WTC11 (cell line): Measurements from ENCODE around the gene TPM2. TPM values are rescaled to one million over a fixed set of nuclear protein-coding genes. Genes with fewer than 3 reads are reported as not detected.

Experiments used
- ATAC-seq: fragments of 200-7000 bp; cut with Tn5 transposase; 2 replicates; pipeline ENCODE4 v1.10.0; 2021; ENCODE audit warnings: mild to moderate bottlenecking, moderate library complexity
- CTCF ChIA-PET: fragments of 300-600 bp; sonication (Branson Sonifier 250); formaldehyde crosslinking; loops from one replicate; lab custom pipeline; 2021; ENCODE audit warnings: antibody characterized with exemption; lab: Charles Lee
- POLR2A ChIA-PET: fragments of 350-600 bp; sonication (Branson Sonifier 250); formaldehyde crosslinking; loops from one replicate; lab custom pipeline; 2021; ENCODE audit warnings: antibody characterized with exemption; lab: Charles Lee
- DNase-seq: peaks from one replicate; pipeline ENCODE4 v3.0.0; 2021; ENCODE audit warnings: low spot score
- H3K27ac Mint-ChIP-seq: 2 replicates; pipeline ENCODE4 v1.8.0; 2021; ENCODE audit warnings: mixed read lengths
- H3K27me3 Mint-ChIP-seq: 2 replicates; pipeline ENCODE4 v1.8.0; 2021; ENCODE audit warnings: low read depth, mild to moderate bottlenecking, moderate library complexity, mixed read lengths
- H3K36me3 Mint-ChIP-seq: 2 replicates; pipeline ENCODE4 v1.8.0; 2021; ENCODE audit warnings: mixed read lengths
- H3K4me1 Mint-ChIP-seq: 2 replicates; pipeline ENCODE4 v1.8.0; 2022; ENCODE audit warnings: mixed read lengths
- H3K4me3 Mint-ChIP-seq: 2 replicates; pipeline ENCODE4 v1.8.0; 2021; ENCODE audit warnings: mild to moderate bottlenecking, moderate library complexity, mixed read lengths
- H3K9me3 Mint-ChIP-seq: 2 replicates; pipeline ENCODE4 v1.8.0; 2021; ENCODE audit warnings: mixed read lengths
- FOXK1 ChIP-seq: sonication (generic); formaldehyde crosslinking; IDR thresholded peaks from 2 replicates; pipeline ENCODE4 v1.8.0; 2022; ENCODE audit warnings: mild to moderate bottlenecking, moderate library complexity, missing genetic modification reagents
- GTF2I ChIP-seq: fragments of 250-450 bp; sonication (Bioruptor Pico); conservative IDR thresholded peaks from 2 replicates; pipeline ENCODE4 v1.4.0; 2021; ENCODE audit warnings: mild to moderate bottlenecking
- KAT7 ChIP-seq: sonication (generic); formaldehyde crosslinking; IDR thresholded peaks from 2 replicates; pipeline ENCODE4 v1.8.1; 2023; ENCODE audit warnings: missing genetic modification reagents, mild to moderate bottlenecking, borderline replicate concordance
- NFE2L1 ChIP-seq: sonication (generic); formaldehyde crosslinking; IDR thresholded peaks from 2 replicates; pipeline ENCODE4 v1.8.1; 2023; ENCODE audit warnings: missing genetic modification reagents
- NFYB ChIP-seq: sonication (generic); formaldehyde crosslinking; conservative IDR thresholded peaks from 2 replicates; pipeline ENCODE4 v1.8.0; 2022; ENCODE audit warnings: low read depth, missing genetic modification reagents
- OVOL2 ChIP-seq: fragments of 250-450 bp; sonication (Bioruptor Pico); IDR thresholded peaks from 2 replicates; pipeline ENCODE4 v1.9.0; 2021; ENCODE audit warnings: mild to moderate bottlenecking, borderline replicate concordance
- RORB ChIP-seq: fragments of 250-450 bp; sonication (Bioruptor Pico); IDR thresholded peaks from 2 replicates; pipeline ENCODE4 v1.9.0; 2021; ENCODE audit warnings: mild to moderate bottlenecking
- SP1 ChIP-seq: sonication (generic); formaldehyde crosslinking; conservative IDR thresholded peaks from 2 replicates; pipeline ENCODE4 v1.8.1; 2022; ENCODE audit warnings: missing genetic modification reagents
- TEAD1 ChIP-seq: sonication (generic); formaldehyde crosslinking; IDR thresholded peaks from 2 replicates; pipeline ENCODE4 v1.8.0; 2022; ENCODE audit warnings: mild to moderate bottlenecking, missing genetic modification reagents
- ZNF219 ChIP-seq: sonication (generic); formaldehyde crosslinking; IDR thresholded peaks from 2 replicates; pipeline ENCODE4 v1.8.0; 2023; ENCODE audit warnings: missing genetic modification reagents, mild to moderate bottlenecking, borderline replicate concordance
- ZNF263 ChIP-seq: sonication (generic); formaldehyde crosslinking; IDR thresholded peaks from 2 replicates; pipeline ENCODE4 v1.8.1; 2022; ENCODE audit warnings: low read depth, mild to moderate bottlenecking, moderate library complexity, missing genetic modification reagents
- ZNF671 ChIP-seq: fragments of 250-450 bp; sonication (Bioruptor Pico); IDR thresholded peaks from 2 replicates; pipeline ENCODE4 v1.8.0; 2021; ENCODE audit warnings: mild to moderate bottlenecking
- total RNA-seq: library from RNA; stranded (reverse); gene quantifications from 3 replicates; pipeline ENCODE4 v1.2.3, GENCODE V29; 2021
- TF ChIP-seq, protein P1 (sequence below): sonication (generic); formaldehyde crosslinking; IDR thresholded peaks from 2 replicates; pipeline ENCODE4 v1.8.1; 2022; ENCODE audit warnings: low read depth, missing genetic modification reagents, borderline replicate concordance
- TF ChIP-seq, protein P2 (sequence below): sonication (generic); formaldehyde crosslinking; IDR thresholded peaks from 2 replicates; pipeline ENCODE4 v1.8.0; 2022; ENCODE audit warnings: mild to moderate bottlenecking, missing genetic modification reagents
- TF ChIP-seq, protein P3 (sequence below): sonication (generic); formaldehyde crosslinking; IDR thresholded peaks from 2 replicates; pipeline ENCODE4 v1.8.0; 2022; ENCODE audit warnings: mild to moderate bottlenecking, missing genetic modification reagents
- TF ChIP-seq, protein P4 (sequence below): fragments of 250-450 bp; sonication (Bioruptor Pico); IDR thresholded peaks from 2 replicates; pipeline ENCODE4 v1.9.0; 2021; ENCODE audit warnings: moderate library complexity, mild to moderate bottlenecking, inconsistent platforms, borderline replicate concordance
- TF ChIP-seq, protein P5 (sequence below): sonication (generic); formaldehyde crosslinking; IDR thresholded peaks from 2 replicates; pipeline ENCODE4 v1.8.1; 2023; ENCODE audit warnings: mild to moderate bottlenecking, missing genetic modification reagents, moderate library complexity
- TF ChIP-seq, protein P6 (sequence below): sonication (generic); formaldehyde crosslinking; IDR thresholded peaks from 2 replicates; pipeline ENCODE4 v1.8.1; 2022; ENCODE audit warnings: missing genetic modification reagents, borderline replicate concordance
- TF ChIP-seq, protein P7 (sequence below): sonication (generic); formaldehyde crosslinking; IDR thresholded peaks from 2 replicates; pipeline ENCODE4 v1.8.1; 2023; ENCODE audit warnings: mild to moderate bottlenecking, missing genetic modification reagents, borderline replicate concordance

TPM2 gene
- total RNA-seq, 1 experiment from 2014 or later = 146 TPM

DNA sequence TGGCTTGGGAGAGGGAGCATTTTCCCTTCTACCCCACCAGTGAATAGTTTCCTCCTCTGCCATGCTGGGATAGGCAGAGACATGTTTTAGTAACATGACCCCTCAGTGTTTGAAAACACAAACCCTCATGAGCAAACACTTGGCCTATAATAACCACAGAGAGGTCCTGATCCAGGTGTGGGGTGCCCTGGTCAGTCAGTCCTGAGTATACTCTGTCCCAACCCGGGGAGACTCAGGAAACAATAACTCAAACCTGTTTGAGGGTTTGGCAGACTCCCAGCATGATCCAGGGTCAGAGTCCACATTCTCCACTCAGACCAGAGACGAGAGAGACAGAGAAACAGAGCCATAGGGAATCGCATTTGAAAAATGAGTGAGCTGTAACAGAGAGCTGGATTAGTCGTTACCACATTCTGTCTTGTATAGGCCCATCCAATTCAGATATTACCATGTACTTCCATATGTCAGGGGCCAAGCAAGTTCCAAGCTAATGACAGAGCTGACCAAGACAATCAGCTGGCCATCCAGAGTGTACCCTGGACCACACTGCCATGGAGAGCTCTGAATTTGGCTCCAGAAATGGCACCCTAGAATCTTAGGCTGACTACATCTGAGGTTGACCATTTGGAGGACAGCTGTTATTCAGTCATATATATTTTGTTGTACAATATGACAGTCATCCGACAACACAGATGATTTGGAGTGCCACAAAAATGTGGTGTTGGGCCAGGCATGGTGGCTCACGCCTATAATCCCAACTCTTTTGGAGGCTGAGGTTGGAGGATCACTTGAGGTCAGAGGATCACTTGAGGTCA lies 20.2 kb downstream of the TPM2 start:
- CTCF ChIA-PET = interaction anchor here (0.5 to 3.0 kb wide), 3 partner anchors 12 to 27 kb away, joined by 3 to 9 read pairs (median 6); partner anchors contain the start of genes CCDC107 and RMRP
- Mint-ChIP-seq H3K9me3 (peaks cover 7% of the 10 kb centered on the region), H3K27ac (no peak overlapping the region), H3K4me3 (no peak overlapping the region), H3K36me3 (no peaks in the 10 kb centered on the region)
- no peak for DNase-seq
- POLR2A ChIA-PET = no interaction called here
- TF ChIP-seq, protein P1, sequence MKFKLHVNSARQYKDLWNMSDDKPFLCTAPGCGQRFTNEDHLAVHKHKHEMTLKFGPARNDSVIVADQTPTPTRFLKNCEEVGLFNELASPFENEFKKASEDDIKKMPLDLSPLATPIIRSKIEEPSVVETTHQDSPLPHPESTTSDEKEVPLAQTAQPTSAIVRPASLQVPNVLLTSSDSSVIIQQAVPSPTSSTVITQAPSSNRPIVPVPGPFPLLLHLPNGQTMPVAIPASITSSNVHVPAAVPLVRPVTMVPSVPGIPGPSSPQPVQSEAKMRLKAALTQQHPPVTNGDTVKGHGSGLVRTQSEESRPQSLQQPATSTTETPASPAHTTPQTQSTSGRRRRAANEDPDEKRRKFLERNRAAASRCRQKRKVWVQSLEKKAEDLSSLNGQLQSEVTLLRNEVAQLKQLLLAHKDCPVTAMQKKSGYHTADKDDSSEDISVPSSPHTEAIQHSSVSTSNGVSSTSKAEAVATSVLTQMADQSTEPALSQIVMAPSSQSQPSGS = no peak
- no peak for TF ChIP-seq NFE2L1 (CRISPR knock-in tag)
- no peak for TF ChIP-seq SP1 (CRISPR knock-in tag)
- TF ChIP-seq, protein P2, sequence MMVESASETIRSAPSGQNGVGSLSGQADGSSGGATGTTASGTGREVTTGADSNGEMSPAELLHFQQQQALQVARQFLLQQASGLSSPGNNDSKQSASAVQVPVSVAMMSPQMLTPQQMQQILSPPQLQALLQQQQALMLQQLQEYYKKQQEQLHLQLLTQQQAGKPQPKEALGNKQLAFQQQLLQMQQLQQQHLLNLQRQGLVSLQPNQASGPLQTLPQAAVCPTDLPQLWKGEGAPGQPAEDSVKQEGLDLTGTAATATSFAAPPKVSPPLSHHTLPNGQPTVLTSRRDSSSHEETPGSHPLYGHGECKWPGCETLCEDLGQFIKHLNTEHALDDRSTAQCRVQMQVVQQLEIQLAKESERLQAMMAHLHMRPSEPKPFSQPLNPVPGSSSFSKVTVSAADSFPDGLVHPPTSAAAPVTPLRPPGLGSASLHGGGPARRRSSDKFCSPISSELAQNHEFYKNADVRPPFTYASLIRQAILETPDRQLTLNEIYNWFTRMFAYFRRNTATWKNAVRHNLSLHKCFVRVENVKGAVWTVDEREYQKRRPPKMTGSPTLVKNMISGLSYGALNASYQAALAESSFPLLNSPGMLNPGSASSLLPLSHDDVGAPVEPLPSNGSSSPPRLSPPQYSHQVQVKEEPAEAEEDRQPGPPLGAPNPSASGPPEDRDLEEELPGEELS (CRISPR knock-in tag) = no peak
- TF ChIP-seq, all 79 proteins: peak for 0
- peaks cover 14% of the 10 kb centered on the region for H3K27me3 Mint-ChIP-seq
- no peak for ATAC-seq
- peaks cover 6% of the 10 kb centered on the region for H3K4me1 Mint-ChIP-seq

DNA sequence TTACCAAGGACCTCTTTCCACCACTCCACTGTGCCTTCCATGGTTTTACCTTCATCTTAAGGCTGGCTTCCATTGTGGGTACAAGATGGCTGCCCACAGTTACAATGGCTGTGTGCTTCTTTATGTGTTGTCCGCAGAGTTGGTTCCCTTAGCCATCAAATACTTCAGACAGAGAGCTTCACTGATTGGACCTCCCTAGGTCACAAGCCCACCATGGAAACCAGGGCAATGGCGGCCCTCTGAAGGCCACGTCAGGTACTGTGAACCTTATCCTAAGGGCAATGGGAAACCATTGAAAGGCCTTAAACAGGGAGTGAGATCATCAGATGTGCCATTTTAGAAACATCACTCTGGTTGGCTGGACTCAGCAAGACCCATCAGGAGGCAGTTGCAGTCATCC lies 21.8 kb downstream of the TPM2 start:
- TF ChIP-seq ZNF671 (no peak), NFYB (CRISPR knock-in tag) (no peak), GTF2I (CRISPR knock-in tag) (no peak), TEAD1 (CRISPR knock-in tag) (no peak), ZNF263 (CRISPR knock-in tag) (no peak), KAT7 (CRISPR knock-in tag) (no peak), ZNF219 (CRISPR knock-in tag) (no peak), OVOL2 (CRISPR knock-in tag) (no peak), RORB (no peak), FOXK1 (CRISPR knock-in tag) (no peak)
- TF ChIP-seq, protein P3, sequence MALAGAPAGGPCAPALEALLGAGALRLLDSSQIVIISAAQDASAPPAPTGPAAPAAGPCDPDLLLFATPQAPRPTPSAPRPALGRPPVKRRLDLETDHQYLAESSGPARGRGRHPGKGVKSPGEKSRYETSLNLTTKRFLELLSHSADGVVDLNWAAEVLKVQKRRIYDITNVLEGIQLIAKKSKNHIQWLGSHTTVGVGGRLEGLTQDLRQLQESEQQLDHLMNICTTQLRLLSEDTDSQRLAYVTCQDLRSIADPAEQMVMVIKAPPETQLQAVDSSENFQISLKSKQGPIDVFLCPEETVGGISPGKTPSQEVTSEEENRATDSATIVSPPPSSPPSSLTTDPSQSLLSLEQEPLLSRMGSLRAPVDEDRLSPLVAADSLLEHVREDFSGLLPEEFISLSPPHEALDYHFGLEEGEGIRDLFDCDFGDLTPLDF (CRISPR knock-in tag) = no peak
- TF ChIP-seq, protein P4, sequence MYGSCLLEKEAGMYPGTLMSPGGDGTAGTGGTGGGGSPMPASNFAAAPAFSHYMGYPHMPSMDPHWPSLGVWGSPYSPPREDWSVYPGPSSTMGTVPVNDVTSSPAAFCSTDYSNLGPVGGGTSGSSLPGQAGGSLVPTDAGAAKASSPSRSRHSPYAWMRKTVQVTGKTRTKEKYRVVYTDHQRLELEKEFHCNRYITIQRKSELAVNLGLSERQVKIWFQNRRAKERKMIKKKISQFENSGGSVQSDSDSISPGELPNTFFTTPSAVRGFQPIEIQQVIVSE (CRISPR knock-in tag) = no peak
- TF ChIP-seq, protein P5, sequence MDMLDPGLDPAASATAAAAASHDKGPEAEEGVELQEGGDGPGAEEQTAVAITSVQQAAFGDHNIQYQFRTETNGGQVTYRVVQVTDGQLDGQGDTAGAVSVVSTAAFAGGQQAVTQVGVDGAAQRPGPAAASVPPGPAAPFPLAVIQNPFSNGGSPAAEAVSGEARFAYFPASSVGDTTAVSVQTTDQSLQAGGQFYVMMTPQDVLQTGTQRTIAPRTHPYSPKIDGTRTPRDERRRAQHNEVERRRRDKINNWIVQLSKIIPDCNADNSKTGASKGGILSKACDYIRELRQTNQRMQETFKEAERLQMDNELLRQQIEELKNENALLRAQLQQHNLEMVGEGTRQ (CRISPR knock-in tag) = no peak
- TF ChIP-seq, protein P6, sequence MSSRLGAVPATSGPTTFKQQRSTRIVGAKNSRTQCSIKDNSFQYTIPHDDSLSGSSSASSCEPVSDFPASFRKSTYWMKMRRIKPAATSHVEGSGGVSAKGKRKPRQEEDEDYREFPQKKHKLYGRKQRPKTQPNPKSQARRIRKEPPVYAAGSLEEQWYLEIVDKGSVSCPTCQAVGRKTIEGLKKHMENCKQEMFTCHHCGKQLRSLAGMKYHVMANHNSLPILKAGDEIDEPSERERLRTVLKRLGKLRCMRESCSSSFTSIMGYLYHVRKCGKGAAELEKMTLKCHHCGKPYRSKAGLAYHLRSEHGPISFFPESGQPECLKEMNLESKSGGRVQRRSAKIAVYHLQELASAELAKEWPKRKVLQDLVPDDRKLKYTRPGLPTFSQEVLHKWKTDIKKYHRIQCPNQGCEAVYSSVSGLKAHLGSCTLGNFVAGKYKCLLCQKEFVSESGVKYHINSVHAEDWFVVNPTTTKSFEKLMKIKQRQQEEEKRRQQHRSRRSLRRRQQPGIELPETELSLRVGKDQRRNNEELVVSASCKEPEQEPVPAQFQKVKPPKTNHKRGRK (CRISPR knock-in tag) = no peak
- TF ChIP-seq, protein P7, sequence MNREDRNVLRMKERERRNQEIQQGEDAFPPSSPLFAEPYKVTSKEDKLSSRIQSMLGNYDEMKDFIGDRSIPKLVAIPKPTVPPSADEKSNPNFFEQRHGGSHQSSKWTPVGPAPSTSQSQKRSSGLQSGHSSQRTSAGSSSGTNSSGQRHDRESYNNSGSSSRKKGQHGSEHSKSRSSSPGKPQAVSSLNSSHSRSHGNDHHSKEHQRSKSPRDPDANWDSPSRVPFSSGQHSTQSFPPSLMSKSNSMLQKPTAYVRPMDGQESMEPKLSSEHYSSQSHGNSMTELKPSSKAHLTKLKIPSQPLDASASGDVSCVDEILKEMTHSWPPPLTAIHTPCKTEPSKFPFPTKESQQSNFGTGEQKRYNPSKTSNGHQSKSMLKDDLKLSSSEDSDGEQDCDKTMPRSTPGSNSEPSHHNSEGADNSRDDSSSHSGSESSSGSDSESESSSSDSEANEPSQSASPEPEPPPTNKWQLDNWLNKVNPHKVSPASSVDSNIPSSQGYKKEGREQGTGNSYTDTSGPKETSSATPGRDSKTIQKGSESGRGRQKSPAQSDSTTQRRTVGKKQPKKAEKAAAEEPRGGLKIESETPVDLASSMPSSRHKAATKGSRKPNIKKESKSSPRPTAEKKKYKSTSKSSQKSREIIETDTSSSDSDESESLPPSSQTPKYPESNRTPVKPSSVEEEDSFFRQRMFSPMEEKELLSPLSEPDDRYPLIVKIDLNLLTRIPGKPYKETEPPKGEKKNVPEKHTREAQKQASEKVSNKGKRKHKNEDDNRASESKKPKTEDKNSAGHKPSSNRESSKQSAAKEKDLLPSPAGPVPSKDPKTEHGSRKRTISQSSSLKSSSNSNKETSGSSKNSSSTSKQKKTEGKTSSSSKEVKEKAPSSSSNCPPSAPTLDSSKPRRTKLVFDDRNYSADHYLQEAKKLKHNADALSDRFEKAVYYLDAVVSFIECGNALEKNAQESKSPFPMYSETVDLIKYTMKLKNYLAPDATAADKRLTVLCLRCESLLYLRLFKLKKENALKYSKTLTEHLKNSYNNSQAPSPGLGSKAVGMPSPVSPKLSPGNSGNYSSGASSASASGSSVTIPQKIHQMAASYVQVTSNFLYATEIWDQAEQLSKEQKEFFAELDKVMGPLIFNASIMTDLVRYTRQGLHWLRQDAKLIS (CRISPR knock-in tag) = no peak
- Mint-ChIP-seq H3K36me3 (peaks cover 5% of the 10 kb centered on the region), H3K4me3 (no peak overlapping the region), H3K27me3 (no peaks in the 10 kb centered on the region; the same call in 1 of the 2 replicates), H3K4me1 (peaks cover 19% of the 10 kb centered on the region), H3K27ac (no peak overlapping the region), H3K9me3 (peaks cover 7% of the 10 kb centered on the region)
- DNase-seq = no peak
- ChIA-PET CTCF (no interaction called here), POLR2A (no interaction called here)
- ATAC-seq = no peak
